ENCODE measurements around the gene EP400.

GRCh38 chr12:132121283-132121682, 171.5 kb downstream of the EP400 start:
- TF ChIP-seq CTCF (IDR thresholded peaks at IDR 0.05) (no peak), EP300 (IDR thresholded peaks at IDR 0.05) (no peak), POLR2A (IDR thresholded peaks at IDR 0.05) (no peak)
